Stimulated activated CD4-positive, alpha-beta T cell treated with anti-CD3 and anti-CD28 coated beads, Interleukin-4, amount 100 ng/mL, for 1 hour (primary cell): ENCODE data around the gene TAGAP.
"Not testable (repeated sequence)": the region's sequence is repeated elsewhere in the genome, so short reads cannot be mapped to it uniquely, and the experiment has no call there.

Source experiments
- DNase-seq: peaks from one replicate; pipeline ENCODE4 v3.0.0-alpha.2; 2020

The TAGAP gene

DNA sequence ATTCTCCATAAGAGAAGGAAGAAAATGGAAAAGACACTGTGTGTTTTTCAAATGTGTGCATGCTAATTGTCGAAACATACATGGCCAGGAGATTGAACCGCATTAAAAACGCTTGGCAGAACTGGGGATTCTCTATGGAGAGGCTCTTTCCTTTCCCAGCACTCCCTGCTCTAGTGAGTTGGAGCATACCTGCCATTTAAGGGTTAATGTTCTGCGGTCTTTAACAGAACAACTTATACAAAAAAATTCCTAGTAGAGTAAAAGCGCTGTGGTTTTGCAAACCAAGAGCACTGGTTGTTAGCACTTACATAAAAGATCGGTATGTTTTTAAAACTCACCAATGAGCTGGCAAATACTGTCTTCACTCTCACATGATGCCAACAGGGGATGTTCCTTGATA, 1.5 kb downstream of the TAGAP start:
- DNase-seq = no peak

GRCh38 chr6:159042826-159043181, 2.0 kb downstream of the TAGAP start:
- DNase-seq = no peak

DNA sequence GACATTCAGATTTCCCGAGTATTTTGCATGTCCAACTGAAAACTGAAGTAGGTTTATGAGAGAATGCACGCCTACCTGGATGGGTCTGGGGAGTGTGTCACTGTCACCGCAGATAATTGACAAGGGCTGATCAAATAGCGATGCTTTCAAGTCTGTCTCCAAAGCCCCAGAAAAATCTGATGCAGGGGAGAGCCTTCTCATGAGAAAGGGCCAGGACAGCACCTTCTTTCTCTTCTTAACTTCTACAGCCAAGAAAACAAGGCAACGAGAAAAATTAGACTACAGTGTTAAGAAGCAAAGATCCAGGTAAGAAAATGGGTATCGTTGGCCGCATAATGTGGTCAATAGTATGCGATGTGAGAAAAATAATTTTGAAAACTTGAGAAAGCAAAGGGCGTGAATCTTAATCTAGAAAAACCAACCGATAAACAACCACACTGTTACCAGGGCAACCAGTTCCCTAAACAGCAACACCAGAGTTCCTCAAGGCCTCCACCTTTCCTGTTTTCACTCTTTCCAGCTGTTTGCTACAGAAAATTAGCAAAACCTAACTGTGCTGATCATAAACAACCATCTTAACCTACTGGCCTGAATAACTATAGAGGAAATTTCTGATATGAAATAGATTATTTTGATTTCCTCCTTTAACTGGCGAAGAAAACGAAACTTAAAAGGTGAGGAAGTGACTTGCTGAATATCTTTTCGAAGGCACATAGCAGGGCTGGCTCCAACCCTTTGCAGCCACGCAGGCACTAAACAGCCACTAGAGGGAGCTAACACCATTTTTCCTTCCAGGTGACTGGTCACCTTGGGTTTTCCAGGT, 2.6 kb downstream of the TAGAP start:
- DNase-seq = peak; percentile 61

DNA sequence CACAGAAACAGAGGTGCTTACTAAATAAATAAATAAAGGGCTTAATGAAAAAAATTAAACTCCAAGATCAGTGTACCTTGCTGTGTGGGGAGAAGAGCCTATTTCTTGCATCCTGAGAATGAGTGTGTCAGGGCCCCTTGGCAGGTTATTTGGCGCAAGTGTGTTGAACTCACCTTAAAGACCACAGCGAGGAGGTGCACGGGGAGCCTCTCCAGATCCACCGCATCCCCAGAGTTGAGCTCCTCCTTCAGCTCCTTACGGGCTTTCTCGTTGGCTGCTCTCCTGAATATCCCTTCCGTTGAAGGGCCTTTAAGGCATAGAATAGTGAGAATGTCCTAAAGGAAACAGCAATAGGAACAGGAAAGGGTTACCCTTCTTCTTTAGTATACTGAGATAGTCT, 3.6 kb downstream of the TAGAP start:
- DNase-seq = no peak

DNA sequence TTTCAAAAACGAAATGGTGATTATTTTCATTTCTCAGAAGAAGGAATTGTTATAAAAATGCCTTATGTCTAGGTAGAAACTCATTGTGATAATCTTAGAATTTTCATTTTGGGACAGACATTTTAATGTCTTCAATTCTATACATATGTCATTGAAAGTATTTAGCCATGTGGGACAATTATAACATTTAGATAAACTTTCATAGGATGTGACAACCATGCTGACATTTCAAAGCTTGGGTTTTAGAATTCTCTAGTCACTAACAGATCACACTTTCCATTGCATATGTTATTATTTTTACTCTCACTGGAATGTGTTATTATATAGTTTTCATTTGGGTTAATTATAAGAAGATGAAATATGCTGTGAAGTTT, 4.9 kb downstream of the TAGAP start:
- no peak for DNase-seq

- no peak for DNase-seq
Measured at GRCh38 chr6:159038914-159039884, 5.6 kb downstream of the TAGAP start.

- not testable (repeated sequence) for DNase-seq
Measured at GRCh38 chr6:159038318-159038717, 6.5 kb downstream of the TAGAP start.

DNA sequence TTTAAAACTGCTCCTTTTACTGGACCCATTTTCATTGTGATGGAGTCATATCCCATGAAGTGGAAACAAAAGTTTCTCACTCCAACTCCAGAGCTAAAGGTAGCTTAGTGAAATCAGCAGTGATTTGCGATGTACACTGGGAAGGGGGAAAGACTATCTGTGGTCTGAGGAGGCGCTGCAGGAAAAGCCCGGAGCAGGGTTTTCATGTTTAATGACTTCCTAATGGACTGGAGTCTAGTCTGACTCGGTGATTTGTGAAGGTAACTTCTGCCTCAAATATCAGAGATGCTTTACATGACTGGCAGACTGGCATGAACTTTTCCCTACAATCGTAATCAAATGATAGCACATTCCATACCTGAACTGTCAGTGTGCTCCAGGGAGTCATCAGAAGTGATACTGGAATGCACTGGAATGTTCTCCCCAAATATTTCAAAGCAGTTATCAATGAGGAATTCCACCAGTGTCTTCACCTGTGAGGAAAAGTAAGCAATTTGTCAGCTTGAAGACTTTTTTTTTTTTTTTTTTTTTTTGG, 7.0 kb downstream of the TAGAP start:
- DNase-seq = no peak

DNA sequence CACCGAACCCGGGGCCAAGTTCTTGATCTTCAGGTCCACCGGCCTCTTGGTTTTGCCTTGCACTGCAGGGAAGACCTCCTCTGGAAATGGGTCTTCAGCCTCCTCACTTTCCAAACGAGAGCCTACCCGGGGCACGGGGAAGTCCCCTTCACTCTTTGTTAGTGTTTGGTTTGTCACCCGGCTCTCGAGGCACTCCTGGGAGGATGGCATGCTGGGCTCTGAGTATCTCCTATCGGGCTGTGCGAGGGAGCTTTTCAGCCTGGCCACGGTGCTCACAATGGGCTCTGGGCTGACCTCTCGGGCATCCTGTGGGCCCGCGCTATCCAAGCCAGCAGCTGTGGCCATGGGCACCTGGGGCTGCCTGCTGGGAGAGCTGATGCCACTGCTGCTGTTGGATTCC, 8.1 kb downstream of the TAGAP start:
- DNase-seq = peak; percentile 32

GRCh38 chr6:159035891-159036290, 8.9 kb downstream of the TAGAP start:
- DNase-seq = no peak

DNA sequence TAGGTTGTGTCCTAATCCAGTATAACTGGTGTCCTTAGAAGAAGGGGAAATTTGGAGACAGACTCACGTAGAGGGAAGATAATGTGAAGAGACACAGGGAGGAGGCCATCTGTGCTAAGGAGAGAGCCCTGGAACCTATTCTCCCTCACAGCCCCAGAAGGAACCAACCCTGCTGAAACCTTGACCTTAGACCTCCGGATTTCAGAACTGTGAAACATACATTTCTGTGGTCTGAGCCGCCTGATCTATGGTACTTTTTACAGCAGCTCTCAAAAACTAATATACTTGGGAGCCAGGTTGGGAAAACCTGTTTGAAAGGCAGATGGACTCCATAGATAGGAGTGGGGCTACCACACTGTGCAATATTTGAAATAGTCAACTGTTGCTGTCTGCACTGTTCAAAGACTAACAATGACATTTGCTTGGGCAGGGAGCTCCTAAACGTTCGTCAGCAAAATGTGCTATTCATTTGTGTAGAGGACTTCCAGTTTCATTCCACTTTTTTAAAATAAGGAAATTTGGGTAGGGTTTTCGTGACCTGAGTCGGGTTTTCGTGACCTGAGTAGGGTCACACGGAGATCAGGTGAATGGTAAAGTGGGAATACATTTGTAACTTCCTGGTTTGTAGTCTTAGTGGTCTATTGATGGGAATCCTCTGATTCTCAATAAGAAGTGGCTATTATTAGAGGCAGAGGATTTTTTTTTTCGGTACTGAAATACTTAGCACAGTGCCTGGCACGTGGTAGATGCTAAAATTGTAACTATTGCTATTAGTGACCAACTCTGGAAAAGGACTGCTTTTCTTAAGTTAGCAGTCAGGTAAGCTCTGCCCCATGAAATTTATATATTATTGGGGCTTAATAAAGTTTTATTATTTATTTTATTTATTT, 11.4 kb downstream of the TAGAP start:
- DNase-seq = no peak

- no peak for DNase-seq
Measured at GRCh38 chr6:159031846-159032245, 12.9 kb downstream of the TAGAP start.

DNA sequence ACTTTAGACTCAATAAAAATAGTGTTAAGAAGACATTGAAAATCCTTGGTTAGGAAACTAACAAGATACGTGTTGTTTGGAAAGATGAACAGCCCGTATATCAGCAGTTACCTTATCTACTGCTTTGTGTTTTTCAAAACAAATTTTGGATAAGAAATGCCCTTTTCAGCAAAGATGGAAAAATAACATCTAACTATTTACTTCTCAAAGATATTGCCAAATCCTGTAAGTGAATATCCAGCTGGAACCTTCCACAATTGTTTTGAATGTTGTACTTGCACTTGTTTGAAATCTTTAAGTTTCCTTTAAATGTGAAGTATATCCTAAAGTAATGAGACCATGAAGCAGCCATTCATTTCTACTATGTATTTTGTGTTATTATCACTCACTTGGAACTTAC, 14.6 kb downstream of the TAGAP start:
- no peak for DNase-seq

- not testable (repeated sequence) for DNase-seq
Measured at GRCh38 chr6:159025224-159025623, 19.6 kb downstream of the TAGAP start.

DNA sequence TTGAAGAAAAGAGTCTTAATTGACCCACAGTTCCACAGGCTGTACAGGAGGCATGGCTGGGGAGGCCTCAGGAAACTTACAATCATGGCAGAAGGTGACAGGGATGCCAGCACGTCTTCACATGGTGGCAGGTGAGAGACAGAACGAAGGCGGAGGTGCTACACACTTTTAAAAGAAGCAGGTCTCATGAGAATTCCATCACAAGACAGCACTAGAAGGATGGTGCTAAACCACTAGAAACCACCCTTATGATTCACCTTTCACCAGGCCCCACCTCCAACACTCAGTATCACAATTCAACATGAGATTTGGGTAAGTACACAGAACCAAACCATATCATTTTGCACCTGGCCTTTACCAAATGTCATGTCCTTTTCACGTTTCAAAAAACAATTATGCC, 20.9 kb downstream of the TAGAP start:
- DNase-seq = no peak

- no peak for DNase-seq
Measured at GRCh38 chr6:159020011-159020410, 24.8 kb downstream of the TAGAP start.

DNA sequence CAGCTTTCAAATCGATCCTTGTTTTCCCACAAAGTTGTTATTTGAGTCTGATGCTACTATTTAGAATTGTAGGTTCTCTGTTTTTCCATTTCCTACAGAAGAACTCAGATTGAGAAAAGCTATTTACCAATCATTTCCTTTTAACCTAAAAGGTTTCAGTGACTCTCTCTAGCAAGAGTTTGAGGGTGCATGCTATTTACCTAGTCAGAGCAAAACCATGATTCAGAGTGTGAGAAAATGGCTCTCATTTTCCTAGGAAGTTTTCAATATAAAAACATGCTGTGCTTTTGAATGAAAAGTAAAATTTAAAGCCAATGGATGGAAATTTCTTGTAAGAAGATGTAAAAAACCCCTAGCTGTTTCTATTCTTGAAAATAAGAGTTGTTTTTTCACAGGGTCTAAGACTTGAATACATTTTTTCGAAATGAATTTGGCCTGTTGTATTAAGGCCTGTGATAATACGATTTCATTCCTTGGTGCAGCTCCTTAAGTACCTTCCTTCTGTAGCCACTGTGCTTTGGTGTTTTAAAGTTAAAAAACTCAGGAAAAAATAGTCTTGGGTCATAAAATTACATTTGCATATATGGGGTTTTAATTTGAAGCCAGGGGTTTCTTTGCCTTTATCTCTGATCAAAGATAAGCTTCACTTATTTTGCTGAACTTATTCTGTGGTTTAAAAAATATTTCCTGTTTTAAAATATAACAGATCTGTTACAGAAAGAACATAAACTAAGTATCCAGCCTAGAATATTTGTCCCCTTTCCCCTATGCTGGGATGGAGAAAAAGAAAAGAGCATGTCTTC, 26.8 kb downstream of the TAGAP start:
- DNase-seq = no peak

- no peak for DNase-seq
Measured at GRCh38 chr6:159014406-159014805, 30.4 kb downstream of the TAGAP start.

DNA sequence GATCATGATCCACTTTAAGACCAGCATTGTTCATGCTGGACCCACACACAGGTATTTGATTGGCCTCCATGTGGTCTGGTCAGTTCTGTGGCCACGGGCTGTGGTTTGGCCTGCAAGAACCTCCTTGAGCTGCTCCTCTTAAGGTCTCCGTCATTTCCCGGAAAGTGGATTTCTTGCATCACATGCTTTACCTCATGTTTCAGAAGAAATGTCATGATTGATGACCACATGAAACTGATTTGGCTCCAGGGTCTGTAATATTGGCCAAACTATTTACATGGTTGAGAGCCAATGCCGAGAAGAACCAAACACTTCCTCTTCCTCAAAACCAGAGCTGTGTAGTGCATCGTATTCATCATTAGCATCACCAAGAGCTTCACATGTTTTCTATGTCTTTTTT, 31.6 kb downstream of the TAGAP start:
- DNase-seq = no peak

GRCh38 chr6:159012201-159012600, 32.6 kb downstream of the TAGAP start:
- no peak for DNase-seq

DNA sequence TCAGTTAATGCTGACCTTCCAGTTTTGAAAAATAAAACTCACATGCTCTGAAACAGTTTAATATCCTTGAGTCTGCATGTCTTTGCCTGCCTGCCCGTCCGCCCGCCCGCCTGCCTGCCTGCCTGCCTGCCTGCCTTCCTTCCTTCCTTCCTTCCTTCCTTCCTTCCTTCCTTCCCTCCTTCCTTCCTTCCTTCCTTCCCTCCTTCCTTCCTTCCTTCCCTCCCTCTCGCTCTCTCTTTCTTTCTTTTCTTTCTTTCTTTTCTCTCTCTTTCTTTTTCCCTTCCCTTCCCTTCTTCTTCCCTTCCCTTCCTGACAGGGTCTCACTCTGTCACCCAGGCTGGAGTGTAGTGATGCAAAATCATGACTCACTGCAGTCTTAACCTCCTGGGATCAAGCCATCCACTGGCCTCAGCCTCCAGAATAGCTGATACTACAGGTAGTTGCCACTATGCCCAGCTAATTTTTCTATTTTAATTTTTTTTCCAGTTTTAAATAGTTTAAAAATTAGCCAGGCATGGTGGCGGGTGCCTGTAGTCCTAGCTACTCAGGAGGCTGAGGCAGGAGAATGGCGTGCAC, 34.7 kb downstream of the TAGAP start:
- not testable (repeated sequence) for DNase-seq
